ENCODE results near the gene PPP4R3A. TPM values are rescaled to one million over a fixed set of nuclear protein-coding genes. Genes with fewer than 3 reads are reported as not detected.

The PPP4R3A gene
- total and polyA plus RNA-seq, 2 experiments from 2014 or later: 47.6 to 85.7 TPM

DNA sequence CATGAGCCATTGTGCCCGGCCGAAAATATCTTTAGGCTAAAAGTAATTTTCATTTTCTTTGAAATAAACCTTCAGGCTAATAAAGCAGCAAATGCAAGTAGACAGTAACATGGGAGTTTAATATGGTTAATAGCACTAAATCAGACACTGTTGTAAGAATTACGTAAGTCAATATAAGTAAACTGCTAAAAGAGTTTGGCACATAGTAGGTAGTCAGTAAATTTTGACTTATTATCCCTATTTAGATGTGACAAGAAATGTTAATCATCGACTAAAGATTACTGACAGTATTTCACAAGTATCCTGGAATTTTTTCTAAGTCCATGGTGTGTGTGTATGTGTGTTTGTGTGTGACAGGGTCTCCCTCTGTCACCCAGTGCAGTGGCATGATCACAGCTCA lies 3.9 kb downstream of the PPP4R3A start:
- Histone ChIP-seq H2AFZ (no peak overlapping the region), H3K9me3 (ENCODE audit: low read depth) (no peaks in the 10 kb centered on the region), H4K20me1 (ENCODE audit: insufficient read depth, poor library complexity, severe bottlenecking) (peaks cover 81% of the 10 kb centered on the region), H3K27ac (no peak overlapping the region), H3K4me3 (no peak overlapping the region), H3K9me2 (replicated peaks; ENCODE audit: insufficient read depth) (no peaks in the 10 kb centered on the region), H3K36me3 (replicated peaks; ENCODE audit: insufficient read depth, low read depth) (peaks cover 2% of the 10 kb centered on the region), H3K4me1 (ENCODE audit: insufficient read depth) (peaks cover 9% of the 10 kb centered on the region), H3K4me2 (peak overlapping the region; percentile 47), H3K79me2 (peaks cover 87% of the 10 kb centered on the region), H3K27me3 (no peaks in the 10 kb centered on the region)
- DNase-seq (ENCODE audit: low spot score): no peak
- WGBS (ENCODE audit: low lambda C conversion rate, missing lambda C conversion rate): 97% methylated on average over 4 of the region's 4 CpGs
- TF ChIP-seq, protein P1, sequence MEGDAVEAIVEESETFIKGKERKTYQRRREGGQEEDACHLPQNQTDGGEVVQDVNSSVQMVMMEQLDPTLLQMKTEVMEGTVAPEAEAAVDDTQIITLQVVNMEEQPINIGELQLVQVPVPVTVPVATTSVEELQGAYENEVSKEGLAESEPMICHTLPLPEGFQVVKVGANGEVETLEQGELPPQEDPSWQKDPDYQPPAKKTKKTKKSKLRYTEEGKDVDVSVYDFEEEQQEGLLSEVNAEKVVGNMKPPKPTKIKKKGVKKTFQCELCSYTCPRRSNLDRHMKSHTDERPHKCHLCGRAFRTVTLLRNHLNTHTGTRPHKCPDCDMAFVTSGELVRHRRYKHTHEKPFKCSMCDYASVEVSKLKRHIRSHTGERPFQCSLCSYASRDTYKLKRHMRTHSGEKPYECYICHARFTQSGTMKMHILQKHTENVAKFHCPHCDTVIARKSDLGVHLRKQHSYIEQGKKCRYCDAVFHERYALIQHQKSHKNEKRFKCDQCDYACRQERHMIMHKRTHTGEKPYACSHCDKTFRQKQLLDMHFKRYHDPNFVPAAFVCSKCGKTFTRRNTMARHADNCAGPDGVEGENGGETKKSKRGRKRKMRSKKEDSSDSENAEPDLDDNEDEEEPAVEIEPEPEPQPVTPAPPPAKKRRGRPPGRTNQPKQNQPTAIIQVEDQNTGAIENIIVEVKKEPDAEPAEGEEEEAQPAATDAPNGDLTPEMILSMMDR (IDR thresholded peaks at IDR 0.05; ENCODE audit: poor library complexity): no peak
- TF ChIP-seq EZH2 (IDR thresholded peaks at IDR 0.05; ENCODE audit: borderline replicate concordance) (no peak), EZH2phosphoT487 (IDR thresholded peaks at IDR 0.05; ENCODE audit: low read depth, severe bottlenecking, unreplicated experiment) (no peak)

DNA sequence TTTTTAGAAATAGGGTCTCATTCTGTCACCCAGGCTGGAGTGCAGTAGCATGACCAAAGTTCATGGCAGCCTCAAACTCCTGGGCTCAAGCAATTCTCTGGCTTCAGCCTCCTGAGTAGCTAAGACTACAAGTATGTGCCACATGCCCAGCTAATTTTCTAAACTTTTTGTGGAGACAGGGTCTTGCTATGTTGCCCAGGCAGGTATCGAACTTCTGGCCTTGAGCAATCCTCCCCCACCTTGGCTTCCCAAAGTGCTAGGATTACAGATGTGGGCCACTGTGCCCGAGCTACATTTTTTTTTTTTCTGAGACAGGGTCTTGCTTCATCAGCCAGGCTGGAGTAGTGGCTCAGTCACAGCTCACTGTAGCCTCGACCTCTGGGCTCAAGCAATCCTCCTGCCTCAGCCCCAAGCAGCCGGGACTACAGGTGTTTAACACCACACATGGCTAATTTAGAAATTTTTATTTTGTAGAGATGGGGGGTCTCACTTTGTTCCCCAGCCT lies 7.1 kb downstream of the PPP4R3A start:
- DNase-seq (ENCODE audit: low spot score): no peak
- Histone ChIP-seq H3K4me3 (no peak overlapping the region), H3K27me3 (no peaks in the 10 kb centered on the region), H3K9me3 (ENCODE audit: low read depth) (no peaks in the 10 kb centered on the region), H3K79me2 (peaks cover 98% of the 10 kb centered on the region), H2AFZ (no peak overlapping the region), H3K4me2 (no peak overlapping the region), H3K27ac (no peak overlapping the region), H3K9me2 (replicated peaks; ENCODE audit: insufficient read depth) (no peaks in the 10 kb centered on the region), H3K36me3 (replicated peaks; ENCODE audit: insufficient read depth, low read depth) (peaks cover 2% of the 10 kb centered on the region), H4K20me1 (ENCODE audit: insufficient read depth, poor library complexity, severe bottlenecking) (peaks cover 100% of the 10 kb centered on the region), H3K4me1 (ENCODE audit: insufficient read depth) (peaks cover 7% of the 10 kb centered on the region)
- 90% methylated on average over 4 of the region's 4 CpGs for WGBS (ENCODE audit: low lambda C conversion rate, missing lambda C conversion rate)
- TF ChIP-seq, protein P1 (IDR thresholded peaks at IDR 0.05; ENCODE audit: poor library complexity): no peak
- TF ChIP-seq EZH2 (IDR thresholded peaks at IDR 0.05; ENCODE audit: borderline replicate concordance): no peak

DNA sequence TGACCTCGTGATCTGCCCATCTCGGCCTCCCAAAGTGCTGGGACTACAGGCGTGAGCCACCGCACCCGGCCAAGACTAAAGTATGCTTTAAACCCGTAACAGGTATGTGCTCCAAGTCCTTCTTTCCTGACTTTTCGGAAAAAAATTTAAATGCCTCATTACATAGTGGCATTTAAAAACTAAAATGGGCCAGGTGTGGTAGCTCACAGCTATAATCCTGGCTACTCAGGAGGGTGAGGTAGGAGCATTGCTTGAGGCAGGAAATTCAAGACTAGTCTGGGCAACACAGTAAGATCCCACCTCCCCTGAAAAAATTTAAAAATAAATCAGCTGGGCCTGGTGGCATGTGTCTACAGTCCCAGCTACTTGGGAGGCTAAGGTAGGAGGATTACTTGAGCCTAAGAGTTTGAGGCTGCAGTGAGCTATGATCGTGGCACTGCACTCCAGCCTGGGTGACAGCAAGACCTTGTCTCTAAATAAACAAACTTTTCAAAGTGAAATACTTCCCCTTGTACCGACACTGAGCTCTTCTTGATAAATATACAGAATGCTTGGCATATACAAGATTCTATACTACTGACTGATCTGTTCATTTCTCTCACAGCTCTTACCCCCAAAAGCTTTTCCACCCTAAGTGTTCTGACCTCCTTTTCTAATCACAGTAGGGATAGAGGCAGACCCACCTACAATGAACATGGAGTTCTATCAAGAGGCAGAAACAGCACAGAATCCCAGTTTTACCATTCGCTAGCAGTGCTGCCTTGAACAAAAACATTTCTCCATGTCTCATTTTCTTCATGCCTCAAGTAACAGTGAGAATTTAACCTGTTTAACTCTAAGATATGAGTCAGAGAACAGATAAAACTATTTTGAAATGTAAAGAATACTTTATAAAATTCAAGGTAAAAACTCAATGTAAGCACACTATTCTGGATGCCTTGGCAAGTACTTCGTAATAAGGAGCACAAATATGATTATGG lies 7.9 kb downstream of the PPP4R3A start:
- peaks cover 100% of the 10 kb centered on the region for H4K20me1 ChIP-seq (ENCODE audit: insufficient read depth, poor library complexity, severe bottlenecking)
- peaks cover 99% of the 10 kb centered on the region for H3K79me2 ChIP-seq
- no peak overlapping the region for H2AFZ ChIP-seq
- no peak for DNase-seq (ENCODE audit: low spot score)
- H3K36me3 ChIP-seq (replicated peaks; ENCODE audit: insufficient read depth, low read depth): peaks cover 2% of the 10 kb centered on the region
- no peak overlapping the region for H3K4me2 ChIP-seq
- H3K27me3 ChIP-seq: no peaks in the 10 kb centered on the region
- TF ChIP-seq EZH2 (IDR thresholded peaks at IDR 0.05; ENCODE audit: borderline replicate concordance): no peak
- no peak for TF ChIP-seq EZH2phosphoT487 (IDR thresholded peaks at IDR 0.05; ENCODE audit: low read depth, severe bottlenecking, unreplicated experiment)
- TF ChIP-seq, protein P1 (IDR thresholded peaks at IDR 0.05; ENCODE audit: poor library complexity): no peak
- no peaks in the 10 kb centered on the region for H3K9me3 ChIP-seq (ENCODE audit: low read depth)
- H3K4me3 ChIP-seq: no peak overlapping the region
- H3K4me1 ChIP-seq (ENCODE audit: insufficient read depth): peaks cover 4% of the 10 kb centered on the region
- H3K9me2 ChIP-seq (replicated peaks; ENCODE audit: insufficient read depth): no peaks in the 10 kb centered on the region
- H3K27ac ChIP-seq: no peak overlapping the region
- 93% methylated on average over 11 of the region's 11 CpGs for WGBS (ENCODE audit: low lambda C conversion rate, missing lambda C conversion rate)
